Pancreas (tissue), 10 donors: Measurements from ENCODE around the gene CMTR2. TPM values are rescaled to one million over a fixed set of nuclear protein-coding genes. Genes with fewer than 3 reads are reported as not detected.

Source experiments
- ATAC-seq, 4 donors: fragments of 200-7000 bp; cut with Tn5 transposase; one replicate each; pipeline versions ENCODE4 v1.8.0 to v1.9.1; 2020; ENCODE audit warnings: mild to moderate bottlenecking in 4 of 4, moderate library complexity in 4 of 4
- DNase-seq, 6 donors: peaks; one replicate each; pipeline ENCODE4 v3.0.0-alpha.2; 2020
- FAIRE-seq: peaks from 2 replicates; lab custom pipeline; 2012; peaks lifted over from hg19 to GRCh38; lab: Jason Lieb, UNC
- H3K27ac ChIP-seq, 4 donors: fragments of 200-600 bp; sonication (generic); 1 replicate in 3 of 4; 2 replicates in 1 of 4; pipeline versions ENCODE4 v1.5.0 to v1.8.0; 2020
- H3K27me3 ChIP-seq, 4 donors: fragments of 200-600 bp; one replicate each; pipeline ENCODE4 v1.8.0; 2021
- H3K36me3 ChIP-seq, 3 donors: fragments of 200-600 bp; sonication (generic) in 1 of 3; one replicate each; pipeline versions ENCODE4 v1.5.0 to v1.8.0; 2020 to 2021
- H3K4me1 ChIP-seq, 3 donors: fragments of 200-600 bp; one replicate each; pipeline ENCODE4 v1.8.0; 2021
- H3K4me3 ChIP-seq, 4 donors: fragments of 200-600 bp; sonication (generic) in 2 of 4; one replicate each; pipeline versions ENCODE4 v1.5.0 to v1.8.0; 2020 to 2021
- H3K9me3 ChIP-seq, 4 donors: fragments of 200-600 bp; one replicate each; pipeline ENCODE4 v1.8.0; 2021
- WGBS, 2 donors: extraction: QIAGEN DNeasy Blood & Tissue Kit; methylation state at CpG; one replicate each; pipeline ENCODE4 v1.1.7; 2013; 5-methylcytosine and 5-hydroxymethylcytosine counted together
- intact Hi-C, 3 donors: fragments of 100-400 bp; cut with DNase I; formaldehyde crosslinking; loops; one replicate each; pipeline versions ENCODE4 v1.11.1 to v1.14.2; 2022
- polyA plus RNA-seq, 2 donors: library from polyadenylated mRNA; stranded (reverse); fragments of 200-250 nt; gene quantifications; one replicate each; pipeline ENCODE4 v1.2.3, GENCODE V29; 2013
- total RNA-seq, 6 donors: library from RNA; stranded (reverse); fragmentation: NEBNext Ultra II Directional in 4 of 6; extraction: Animal tissue kit (Norgen Biotek cat#: 25700) in 4 of 6; gene quantifications; one replicate each; pipeline versions ENCODE4 v1.2.1 to v1.2.4, GENCODE V29; 2021 to 2023
- TF ChIP-seq, protein P1 (sequence below), 4 donors: fragments of 200-600 bp; sonication (generic) in 3 of 4; IDR thresholded peaks; one replicate each; pipeline versions ENCODE4 v1.5.0 to v1.8.0; 2021; ENCODE audit warnings: antibody characterized with exemption in 4 of 4
- donor health status: healthy with polysubstance abuse.
- donor health status: DM: no; HTN: no; CAD: no; lungs with moderate emphysema.
- donor health status: DM: no; HTN: no; CAD: no.
- donor health status: control.
- donor health status: control.
- donor health status: Bipolar disorder and iron deficiency.
- donor health status: DM: yes; HTN: yes; CAD: no.
- donor health status: DM: no; HTN: no; CAD: no.
- donor health status: DM: no; HTN: no; CAD: no.
- donor health status: DM: yes; HTN: yes; CAD: no.

Gene CMTR2
- total and polyA plus RNA-seq, 8 donors: 5.1 to 12.0 (median 7.0) TPM

DNA sequence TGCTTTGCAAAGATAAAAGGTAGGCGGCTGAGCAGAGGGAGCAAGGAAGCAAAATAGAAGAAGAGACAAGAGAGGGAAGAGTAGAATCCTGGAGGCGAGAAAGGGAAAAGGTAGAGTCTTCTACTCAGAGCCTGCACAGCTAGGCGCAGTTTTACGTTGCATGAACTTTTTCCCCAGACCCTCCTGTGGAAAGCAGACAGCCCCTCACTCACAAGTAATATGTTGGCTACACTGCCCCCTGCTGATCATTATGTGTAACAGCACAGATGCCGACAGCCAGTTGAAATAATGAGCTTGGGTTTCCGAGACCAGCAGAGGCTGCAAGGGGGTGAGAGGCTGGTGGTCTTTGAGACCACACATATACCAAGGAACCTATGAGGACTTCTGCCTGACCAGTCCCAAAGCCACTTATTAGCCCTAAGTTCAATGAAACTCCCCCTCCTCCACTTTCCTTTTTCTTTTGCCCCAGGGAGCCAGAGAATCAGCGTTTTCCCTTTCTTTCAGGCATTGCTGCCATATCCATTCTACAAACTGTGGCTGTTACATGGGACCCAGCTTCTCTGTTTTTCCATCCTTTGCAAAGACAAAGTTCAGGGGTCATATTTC lies 22.5 kb upstream of the CMTR2 start:
- Histone ChIP-seq H3K4me1 (no peaks in the 10 kb centered on the region), H3K36me3 (no peaks in the 10 kb centered on the region), H3K4me3 (no peak overlapping the region), H3K27ac (no peak overlapping the region), H3K27me3 (peaks cover 0 to 3% (median 0%) of the 10 kb centered on the region in 4 donors), H3K9me3 (no peaks in the 10 kb centered on the region)
- 13 to 20% methylated on average over 7 of the region's 7 CpGs for WGBS, 2 donors
- DNase-seq (peak in 1 of 6 donors; percentile 29), ATAC-seq (peak in 3 of 4 donors; percentile 45 to 75 (median 47)), FAIRE-seq (no peak)
- TF ChIP-seq, protein P1, sequence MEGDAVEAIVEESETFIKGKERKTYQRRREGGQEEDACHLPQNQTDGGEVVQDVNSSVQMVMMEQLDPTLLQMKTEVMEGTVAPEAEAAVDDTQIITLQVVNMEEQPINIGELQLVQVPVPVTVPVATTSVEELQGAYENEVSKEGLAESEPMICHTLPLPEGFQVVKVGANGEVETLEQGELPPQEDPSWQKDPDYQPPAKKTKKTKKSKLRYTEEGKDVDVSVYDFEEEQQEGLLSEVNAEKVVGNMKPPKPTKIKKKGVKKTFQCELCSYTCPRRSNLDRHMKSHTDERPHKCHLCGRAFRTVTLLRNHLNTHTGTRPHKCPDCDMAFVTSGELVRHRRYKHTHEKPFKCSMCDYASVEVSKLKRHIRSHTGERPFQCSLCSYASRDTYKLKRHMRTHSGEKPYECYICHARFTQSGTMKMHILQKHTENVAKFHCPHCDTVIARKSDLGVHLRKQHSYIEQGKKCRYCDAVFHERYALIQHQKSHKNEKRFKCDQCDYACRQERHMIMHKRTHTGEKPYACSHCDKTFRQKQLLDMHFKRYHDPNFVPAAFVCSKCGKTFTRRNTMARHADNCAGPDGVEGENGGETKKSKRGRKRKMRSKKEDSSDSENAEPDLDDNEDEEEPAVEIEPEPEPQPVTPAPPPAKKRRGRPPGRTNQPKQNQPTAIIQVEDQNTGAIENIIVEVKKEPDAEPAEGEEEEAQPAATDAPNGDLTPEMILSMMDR (IDR thresholded peaks at IDR 0.05): peak; percentile 63 to 74 (median 72)
- intact Hi-C loops: no loop called here

- Histone ChIP-seq H3K9me3 (no peaks in the 10 kb centered on the region), H3K4me3 (no peak overlapping the region), H3K27me3 (no peaks in the 10 kb centered on the region), H3K4me1 (no peaks in the 10 kb centered on the region), H3K27ac (no peak overlapping the region), H3K36me3 (no peaks in the 10 kb centered on the region)
- intact Hi-C loops: no loop called here
- ATAC-seq (no peak), DNase-seq (no peak), FAIRE-seq (no peak)
- TF ChIP-seq, protein P1 (IDR thresholded peaks at IDR 0.05): no peak
- WGBS, 2 donors: 57 to 69% methylated on average over 5 of the region's 5 CpGs
These were observed 14.7 kb upstream of the CMTR2 start for GRCh38 chr16:71303938-71304337.

- ATAC-seq (peak in 3 of 4 donors; percentile 61 to 77 (median 76)), DNase-seq (no peak), FAIRE-seq (no peak)
- no peaks in the 10 kb centered on the region for H3K9me3 ChIP-seq
- 14 to 17% methylated on average over 2 of the region's 2 CpGs for WGBS, 2 donors
- no peaks in the 10 kb centered on the region for H3K36me3 ChIP-seq
- TF ChIP-seq, protein P1 (IDR thresholded peaks at IDR 0.05): no peak
- H3K4me3 ChIP-seq: no peak overlapping the region
- intact Hi-C loops: no loop called here
- H3K27me3 ChIP-seq: no peaks in the 10 kb centered on the region
- H3K4me1 ChIP-seq: no peaks in the 10 kb centered on the region
- peak overlapping the region in 2 of 4 donors; percentile 25 to 53 for H3K27ac ChIP-seq
These were observed 8.1 kb upstream of the CMTR2 start for GRCh38 chr16:71297341-71297634.

GRCh38 chr16:71296584-71297340 lies 7.6 kb upstream of the CMTR2 start:
- intact Hi-C loops: no loop called here
- FAIRE-seq (no peak), DNase-seq (no peak), ATAC-seq (peak; percentile 27 to 89 (median 62))
- Histone ChIP-seq H3K27me3 (peaks cover 0 to 4% (median 0%) of the 10 kb centered on the region in 4 donors), H3K4me1 (no peaks in the 10 kb centered on the region), H3K4me3 (no peak overlapping the region), H3K27ac (peak overlapping the region in 2 of 4 donors; percentile 25 to 53), H3K36me3 (no peaks in the 10 kb centered on the region), H3K9me3 (no peaks in the 10 kb centered on the region)
- WGBS, 2 donors: 8 to 14% methylated on average over 3 of the region's 3 CpGs
- TF ChIP-seq, protein P1 (IDR thresholded peaks at IDR 0.05): no peak

GRCh38 chr16:71295950-71296349 lies 6.7 kb upstream of the CMTR2 start:
- Histone ChIP-seq H3K4me1 (no peaks in the 10 kb centered on the region), H3K27me3 (peaks cover 0 to 4% (median 0%) of the 10 kb centered on the region in 4 donors), H3K4me3 (no peak overlapping the region), H3K9me3 (no peaks in the 10 kb centered on the region), H3K27ac (no peak overlapping the region), H3K36me3 (no peaks in the 10 kb centered on the region)
- no peak for ATAC-seq
- intact Hi-C loops: no loop called here
- TF ChIP-seq, protein P1 (IDR thresholded peaks at IDR 0.05): no peak
- WGBS, 2 donors: 68 to 81% methylated on average over 1 of the region's 1 CpG
- no peak for DNase-seq
- FAIRE-seq: no peak
